Upper lobe of left lung (tissue), 4 donors: ENCODE results near the gene DGKI.

Experiments
- EP300 ChIP-seq, 4 donors: sonication (generic); formaldehyde crosslinking; IDR thresholded peaks; one replicate each; pipeline ENCODE4 v1.5.1; 2017; ENCODE audit warnings: antibody characterized with exemption in 4 of 4, control low read depth in 2 of 4
- POLR2A ChIP-seq, 4 donors: fragments of 450-650 bp; IDR thresholded peaks; one replicate each; pipeline ENCODE4 v1.5.1; 2016 to 2017; ENCODE audit warnings: antibody characterized with exemption in 4 of 4, mild to moderate bottlenecking in 2 of 4
- POLR2AphosphoS5 ChIP-seq, 2 donors: sonication (generic); formaldehyde crosslinking; IDR thresholded peaks; one replicate each; pipeline ENCODE4 v1.5.1; 2017; ENCODE audit warnings: antibody characterized with exemption in 2 of 2
- TF ChIP-seq, protein P1 (sequence below), 6 experiments: fragments of 450-650 bp in 4 of 6; fragments of 200-600 bp in 2 of 6; sonication (generic) in 2 of 6; IDR thresholded peaks; one replicate each; pipeline ENCODE4 v1.5.1; 2016 to 2019; ENCODE audit warnings: antibody characterized with exemption in 6 of 6

DNA sequence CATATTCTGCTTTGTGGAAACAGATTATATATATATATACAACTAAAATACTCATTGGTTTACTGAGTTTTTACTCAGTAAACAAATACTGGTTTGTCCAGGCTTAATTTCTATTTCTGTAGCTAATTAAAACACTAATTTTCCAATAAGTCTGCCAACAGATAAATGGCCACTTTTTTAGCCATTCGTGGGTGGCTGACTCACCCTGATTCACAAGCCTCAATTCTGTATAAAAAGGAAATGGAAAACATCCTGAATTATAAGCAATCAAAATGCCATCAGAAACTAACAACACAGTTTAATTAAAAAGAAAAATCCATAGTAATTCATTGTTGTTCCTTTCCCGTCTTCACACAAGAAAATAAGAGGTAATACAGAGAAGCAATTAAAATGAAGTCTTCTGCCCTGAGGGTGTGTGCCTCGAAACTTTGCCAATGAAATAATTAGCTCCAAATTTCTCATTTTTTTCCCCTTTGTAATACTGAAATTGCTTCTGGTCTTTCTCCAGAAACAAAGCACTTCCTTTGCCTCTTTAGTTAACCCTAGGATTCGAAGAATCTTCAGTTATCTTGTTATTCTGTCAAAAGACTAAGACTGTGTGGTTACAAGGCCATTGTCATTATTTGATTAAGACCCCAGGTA lies 384.6 kb downstream of the DGKI start:
- TF ChIP-seq, protein P1, sequence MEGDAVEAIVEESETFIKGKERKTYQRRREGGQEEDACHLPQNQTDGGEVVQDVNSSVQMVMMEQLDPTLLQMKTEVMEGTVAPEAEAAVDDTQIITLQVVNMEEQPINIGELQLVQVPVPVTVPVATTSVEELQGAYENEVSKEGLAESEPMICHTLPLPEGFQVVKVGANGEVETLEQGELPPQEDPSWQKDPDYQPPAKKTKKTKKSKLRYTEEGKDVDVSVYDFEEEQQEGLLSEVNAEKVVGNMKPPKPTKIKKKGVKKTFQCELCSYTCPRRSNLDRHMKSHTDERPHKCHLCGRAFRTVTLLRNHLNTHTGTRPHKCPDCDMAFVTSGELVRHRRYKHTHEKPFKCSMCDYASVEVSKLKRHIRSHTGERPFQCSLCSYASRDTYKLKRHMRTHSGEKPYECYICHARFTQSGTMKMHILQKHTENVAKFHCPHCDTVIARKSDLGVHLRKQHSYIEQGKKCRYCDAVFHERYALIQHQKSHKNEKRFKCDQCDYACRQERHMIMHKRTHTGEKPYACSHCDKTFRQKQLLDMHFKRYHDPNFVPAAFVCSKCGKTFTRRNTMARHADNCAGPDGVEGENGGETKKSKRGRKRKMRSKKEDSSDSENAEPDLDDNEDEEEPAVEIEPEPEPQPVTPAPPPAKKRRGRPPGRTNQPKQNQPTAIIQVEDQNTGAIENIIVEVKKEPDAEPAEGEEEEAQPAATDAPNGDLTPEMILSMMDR (IDR thresholded peaks at IDR 0.05): no peak
- TF ChIP-seq POLR2A (IDR thresholded peaks at IDR 0.05): no peak
- no peak for TF ChIP-seq EP300 (IDR thresholded peaks at IDR 0.05)
- no peak for TF ChIP-seq POLR2AphosphoS5 (IDR thresholded peaks at IDR 0.05)
